ENCODE data around the gene THAP7. TPM values are rescaled to one million over a fixed set of nuclear protein-coding genes. Genes with fewer than 3 reads are reported as not detected.

THAP7 gene
- total and polyA plus RNA-seq, 2 experiments from 2014 or later: 21.8 to 25.9 TPM

- peaks cover 7% of the 10 kb centered on the region; the same call in 1 of the 2 replicates for H3K4me1 ChIP-seq (ENCODE audit: insufficient read depth)
- Mint-ChIP-seq H3K9me3 (no peaks in the 10 kb centered on the region), H3K27me3 (ENCODE audit: insufficient read depth, low read depth, poor library complexity) (peaks cover 8% of the 10 kb centered on the region), H3K4me3 (no peak overlapping the region), H3K27ac (peak overlapping the region; percentile 80; the same call in 1 of the 2 replicates), H3K4me1 (peaks cover 9% of the 10 kb centered on the region; the same call in 2 of the 3 replicates), H3K36me3 (ENCODE audit: low read depth) (peaks cover 46% of the 10 kb centered on the region)
- H3K9me2 ChIP-seq (ENCODE audit: insufficient read depth): no peaks in the 10 kb centered on the region
- peaks cover 21% of the 10 kb centered on the region for H3K36me3 ChIP-seq (ENCODE audit: insufficient read depth)
- DNase-seq (ENCODE audit: low spot score) (no peak), ATAC-seq (no peak)
- H4K20me1 ChIP-seq (replicated peaks; ENCODE audit: insufficient read depth): peaks cover 44% of the 10 kb centered on the region
- TF ChIP-seq REST (IDR thresholded peaks at IDR 0.05; ENCODE audit: unreplicated experiment) (no peak), ZNF114 (CRISPR knock-in tag; IDR thresholded peaks at IDR 0.05) (no peak), ZNF331 (CRISPR knock-in tag; IDR thresholded peaks at IDR 0.05; ENCODE audit: low read depth) (no peak), STAT1 (IDR thresholded peaks at IDR 0.05; ENCODE audit: unreplicated experiment) (no peak), JUNB (IDR thresholded peaks at IDR 0.05; ENCODE audit: unreplicated experiment) (no peak), ETS1 (IDR thresholded peaks at IDR 0.05) (no peak), POLR2AphosphoS5 (IDR thresholded peaks at IDR 0.05; ENCODE audit: low read depth) (no peak), EZH2 (IDR thresholded peaks at IDR 0.05; ENCODE audit: low read depth, unreplicated experiment) (no peak), CREB1 (CRISPR knock-in tag; IDR thresholded peaks at IDR 0.05; ENCODE audit: low read depth) (no peak), EZH2phosphoT487 (IDR thresholded peaks at IDR 0.05; ENCODE audit: unreplicated experiment) (no peak), NANOG (IDR thresholded peaks at IDR 0.05; ENCODE audit: borderline replicate concordance) (no peak), ZNF462 (CRISPR knock-in tag; IDR thresholded peaks at IDR 0.05) (no peak), CTCF (conservative IDR thresholded peaks at IDR 0.05; ENCODE audit: low read depth in 2 of 2) (no peak)
- H3K4me2 ChIP-seq: no peak overlapping the region
- H3K4me3 ChIP-seq: no peak overlapping the region
- peaks cover 16% of the 10 kb centered on the region for H3F3A ChIP-seq (replicated peaks; ENCODE audit: low read depth)
- no peak overlapping the region for H3K27ac ChIP-seq (ENCODE audit: low read depth)
- no peak overlapping the region for H2AFZ ChIP-seq
- H3K79me2 ChIP-seq (replicated peaks; ENCODE audit: insufficient read depth): peaks cover 34% of the 10 kb centered on the region
- H3K27me3 ChIP-seq (ENCODE audit: insufficient read depth): peaks cover 11% of the 10 kb centered on the region; the same call in 1 of the 2 replicates
Measured at GRCh38 chr22:20953342-20953608, 48.6 kb downstream of the THAP7 start.
